PC-3 (cell line): ENCODE measurements around the gene RGS8. TPM values are rescaled to one million over a fixed set of nuclear protein-coding genes. Genes with fewer than 3 reads are reported as not detected.

Experiments
- ATAC-seq: fragments of 200-7000 bp; cut with Tn5 transposase; 2 replicates; pipeline ENCODE4 v1.9.1; 2020; ENCODE audit warnings: mild to moderate bottlenecking, moderate library complexity
- BruUV-seq: library from RNA; stranded (reverse); fragments of 400-500 nt; replicated peaks from 2 replicates; lab custom pipeline; 2021; lab: Mats Ljungman, UMichigan
- CTCF ChIA-PET: fragments of 300-600 bp; sonication (Branson Sonifier 250); formaldehyde crosslinking; loops from one replicate; lab custom pipeline; 2022; ENCODE audit warnings: antibody characterized with exemption; lab: Charles Lee
- POLR2A ChIA-PET: fragments of 300-600 bp; sonication (Branson Sonifier 250); formaldehyde crosslinking; loops from one replicate; lab custom pipeline; 2022; ENCODE audit warnings: antibody characterized with exemption; ENCODE audit not compliant: unreplicated experiment; lab: Charles Lee
- DNase-seq: peaks from one replicate; pipeline ENCODE4 v3.0.0-alpha.2; 2015
- H2AFZ ChIP-seq: fragments of 300-600 bp; sonication (generic); 2 replicates; pipeline ENCODE4 v1.6.0; 2016; ENCODE audit warnings: antibody characterized with exemption, low read length
- H3F3A ChIP-seq: fragments of 300-600 bp; sonication (generic); one replicate; pipeline ENCODE4 v1.6.0; 2017; ENCODE audit warnings: antibody characterized with exemption, low read length, control low read depth, mild to moderate bottlenecking; ENCODE audit not compliant: unreplicated experiment
- H3K27ac ChIP-seq: fragments of 300-600 bp; sonication (generic); 2 replicates; pipeline ENCODE4 v1.5.1; 2016; ENCODE audit warnings: mild to moderate bottlenecking, low read length
- H3K27me3 ChIP-seq: fragments of 300-600 bp; sonication (generic); 2 replicates; pipeline ENCODE4 v1.6.1; 2016; ENCODE audit warnings: low read length, mixed read lengths
- H3K36me3 ChIP-seq: fragments of 300-600 bp; sonication (generic); 2 replicates; pipeline ENCODE4 v1.6.1; 2016; ENCODE audit warnings: low read depth, mixed run types, low read length, mixed read lengths
- H3K4me1 ChIP-seq: fragments of 300-600 bp; sonication (generic); 2 replicates; pipeline ENCODE4 v1.5.1; 2016; ENCODE audit warnings: low read length; ENCODE audit not compliant: insufficient read depth
- H3K4me2 ChIP-seq: fragments of 300-600 bp; sonication (generic); 2 replicates; pipeline ENCODE4 v1.6.0; 2016; ENCODE audit warnings: low read length
- H3K4me3 ChIP-seq: fragments of 300-600 bp; sonication (generic); 2 replicates; pipeline ENCODE4 v1.5.1; 2016; ENCODE audit warnings: mild to moderate bottlenecking, low read length, mixed read lengths
- H3K79me2 ChIP-seq: fragments of 300-600 bp; sonication (generic); 2 replicates; pipeline ENCODE4 v1.6.1; 2017; ENCODE audit warnings: low read length, mixed read lengths
- H3K9ac ChIP-seq: fragments of 300-600 bp; sonication (generic); 2 replicates; pipeline ENCODE4 v1.6.0; 2016; ENCODE audit warnings: mild to moderate bottlenecking, low read length
- H3K9me2 ChIP-seq: fragments of 300-600 bp; sonication (generic); replicated peaks from 2 replicates; pipeline ENCODE4 v1.6.1; 2016; ENCODE audit warnings: mixed run types, low read length, mixed read lengths
- H3K9me3 ChIP-seq: fragments of 300-600 bp; sonication (generic); 2 replicates; pipeline ENCODE4 v1.6.1; 2016; ENCODE audit warnings: low read length, mixed read lengths
- H4K20me1 ChIP-seq: fragments of 300-600 bp; sonication (generic); 2 replicates; pipeline ENCODE4 v1.6.1; 2016; ENCODE audit warnings: low read length, mixed read lengths
- CTCF ChIP-seq: fragments of 300-600 bp; sonication (generic); conservative IDR thresholded peaks from 2 replicates; pipeline ENCODE4 v1.5.1; 2017; ENCODE audit warnings: antibody characterized with exemption, low read depth, mild to moderate bottlenecking, low read length
- EZH2 ChIP-seq: fragments of 300-600 bp; sonication (generic); IDR thresholded peaks from one replicate; pipeline ENCODE4 v1.6.1; 2017; ENCODE audit warnings: antibody characterized with exemption, mild to moderate bottlenecking, low read length; ENCODE audit not compliant: unreplicated experiment
- EZH2phosphoT487 ChIP-seq: fragments of 300-600 bp; sonication (generic); IDR thresholded peaks from 2 replicates; pipeline ENCODE4 v1.6.1; 2018; ENCODE audit warnings: mild to moderate bottlenecking, antibody characterized with exemption, low read length, borderline replicate concordance
- intact Hi-C: fragments of 100-400 bp; cut with micrococcal nuclease; formaldehyde crosslinking; loops from 2 replicates; pipeline ENCODE4 v1.9.0; 2023
- total RNA-seq: library from RNA; depleted of rRNA; stranded (reverse); fragments of >200 nt; gene quantifications from 2 replicates; pipeline ENCODE4 v1.2.3, GENCODE V29; 2014

Gene RGS8
- total RNA-seq, 1 experiment from 2014 or later: not detected

GRCh38 chr1:182643699-182644098 lies 40.7 kb downstream of the RGS8 start:
- H3K27ac ChIP-seq: no peak overlapping the region
- no TSS peak for BruUV-seq
- no peaks in the 10 kb centered on the region for H4K20me1 ChIP-seq
- H2AFZ ChIP-seq: no peak overlapping the region
- no peak for TF ChIP-seq EZH2
- TF ChIP-seq CTCF: no peak
- TF ChIP-seq EZH2phosphoT487: no peak
- no peaks in the 10 kb centered on the region for H3F3A ChIP-seq
- intact Hi-C loops: no loop called here
- no peaks in the 10 kb centered on the region for H3K9me2 ChIP-seq
- H3K79me2 ChIP-seq: no peaks in the 10 kb centered on the region
- no peak for DNase-seq
- ChIA-PET CTCF (no interaction called here), POLR2A (no interaction called here)
- no peaks in the 10 kb centered on the region for H3K27me3 ChIP-seq
- no peak overlapping the region for H3K4me3 ChIP-seq
- no peaks in the 10 kb centered on the region for H3K36me3 ChIP-seq
- no peaks in the 10 kb centered on the region for H3K9me3 ChIP-seq
- no peaks in the 10 kb centered on the region for H3K4me1 ChIP-seq
- no peak for ATAC-seq
- no peak overlapping the region for H3K4me2 ChIP-seq
- H3K9ac ChIP-seq: no peak overlapping the region

- CTCF ChIA-PET: no interaction called here
- no peaks in the 10 kb centered on the region for H3K9me3 ChIP-seq
Measured at GRCh38 chr1:182642461-182642860, 41.9 kb downstream of the RGS8 start.

GRCh38 chr1:182641561-182641960 lies 42.8 kb downstream of the RGS8 start:
- intact Hi-C loops: no loop called here
- CTCF ChIA-PET: no interaction called here

More at GRCh38 chr1:182642461-182642860, 41.9 kb downstream of the RGS8 start:
- Histone ChIP-seq H3K9me2 (no peaks in the 10 kb centered on the region), H3K27ac (no peak overlapping the region), H4K20me1 (no peaks in the 10 kb centered on the region), H3K4me1 (no peaks in the 10 kb centered on the region), H3K79me2 (no peaks in the 10 kb centered on the region), H3F3A (no peaks in the 10 kb centered on the region), H3K27me3 (no peaks in the 10 kb centered on the region), H3K36me3 (no peaks in the 10 kb centered on the region), H3K4me3 (no peak overlapping the region), H3K9ac (no peak overlapping the region), H3K4me2 (no peak overlapping the region), H2AFZ (no peak overlapping the region)
- no peak for TF ChIP-seq EZH2phosphoT487
- intact Hi-C loops: no loop called here
- no TSS peak for BruUV-seq
- DNase-seq (no peak), ATAC-seq (no peak)
- POLR2A ChIA-PET: no interaction called here

More at GRCh38 chr1:182641561-182641960, 42.8 kb downstream of the RGS8 start:
- Histone ChIP-seq H3K4me1 (no peaks in the 10 kb centered on the region), H3K36me3 (no peaks in the 10 kb centered on the region), H3K9me2 (no peaks in the 10 kb centered on the region), H3K27me3 (no peaks in the 10 kb centered on the region), H4K20me1 (no peaks in the 10 kb centered on the region), H3K4me2 (no peak overlapping the region), H3F3A (no peaks in the 10 kb centered on the region), H3K9ac (no peak overlapping the region), H3K4me3 (no peak overlapping the region), H3K27ac (no peak overlapping the region), H2AFZ (no peak overlapping the region), H3K79me2 (no peaks in the 10 kb centered on the region), H3K9me3 (no peaks in the 10 kb centered on the region)
- POLR2A ChIA-PET: no interaction called here
- ATAC-seq (no peak), DNase-seq (no peak)
- TF ChIP-seq EZH2phosphoT487 (no peak), CTCF (no peak), EZH2 (no peak)
- no TSS peak for BruUV-seq
